Measurements from ENCODE around the gene C3orf52. TPM values are rescaled to one million over a fixed set of nuclear protein-coding genes. Genes with fewer than 3 reads are reported as not detected.

C3orf52 gene
- polyA plus RNA-seq, 1 donor (not counting 4 experiments of a cell fraction or from before 2014, with no cell fraction given), result 15.8 TPM

GRCh38 chr3:112089956-112090886 is 4.0 kb downstream of the C3orf52 start:
- FAIRE-seq, result peak; percentile 63
- peaks cover 5% of the 10 kb centered on the region for H3K9me1 ChIP-seq (ENCODE audit: control insufficient read depth, extremely low read depth, insufficient read depth, low read length)
- no peak overlapping the region for H3K9ac ChIP-seq (ENCODE audit: control insufficient read depth, extremely low read depth, insufficient read depth, low read length)
- H4K20me1 ChIP-seq (ENCODE audit: control insufficient read depth, extremely low read depth, insufficient read depth, low read length), result peaks cover 7% of the 10 kb centered on the region
- peaks cover 28% of the 10 kb centered on the region for H3K4me1 ChIP-seq (ENCODE audit: control insufficient read depth, extremely low read depth, insufficient read depth, low read length)
- dilution Hi-C loops (cut with MboI; ENCODE audit: extremely low pct_ligation_motif_present, low sequenced_read_pairs), result no loop called here
- H3K79me2 ChIP-seq (ENCODE audit: control insufficient read depth, insufficient read depth, low read length), result peaks cover 63% of the 10 kb centered on the region
- no peak for DNase-seq (ENCODE audit: low read depth, low spot score)
- TF ChIP-seq CTCF (optimal IDR thresholded peaks at IDR 0.05 in 1 of 3, IDR thresholded peaks at IDR 0.05 in 1 of 3, conservative IDR thresholded peaks at IDR 0.05 in 1 of 3; ENCODE audit: extremely low read depth in 1 of 3, insufficient read depth in 2 of 3, low read length in 3 of 3) (no peak), EZH2 (IDR thresholded peaks at IDR 0.05; ENCODE audit: low read length) (no peak)
- H3K27me3 ChIP-seq (ENCODE audit: control insufficient read depth, extremely low read depth, insufficient read depth, low read length), result no peaks in the 10 kb centered on the region
- H3K4me2 ChIP-seq (ENCODE audit: control insufficient read depth, extremely low read depth, insufficient read depth, low read depth, low read length), result no peak overlapping the region
- no peaks in the 10 kb centered on the region for H3K9me3 ChIP-seq (ENCODE audit: control insufficient read depth, low read depth, low read length)
- peaks cover 5 to 12% of the 10 kb centered on the region in 2 experiments for H3K36me3 ChIP-seq (ENCODE audit: control insufficient read depth in 2 of 2, extremely low read depth in 1 of 2, insufficient read depth in 2 of 2, low read length in 2 of 2)
- no peak overlapping the region for H3K4me3 ChIP-seq (ENCODE audit: control insufficient read depth in 2 of 3, extremely low read depth in 1 of 3, insufficient read depth in 2 of 3, low read depth in 1 of 3, low read length in 3 of 3)
- H2AFZ ChIP-seq (ENCODE audit: control insufficient read depth, low read length), result no peak overlapping the region
- no peak overlapping the region for H3K27ac ChIP-seq (ENCODE audit: control insufficient read depth, insufficient read depth, low read length)

GRCh38 chr3:112090887-112091586 is 4.8 kb downstream of the C3orf52 start:
- H3K9me1 ChIP-seq (ENCODE audit: control insufficient read depth, extremely low read depth, insufficient read depth, low read length), result peaks cover 5% of the 10 kb centered on the region
- FAIRE-seq (no peak), DNase-seq (ENCODE audit: low read depth, low spot score) (no peak)
- no peak overlapping the region for H2AFZ ChIP-seq (ENCODE audit: control insufficient read depth, low read length)
- H3K36me3 ChIP-seq (ENCODE audit: control insufficient read depth in 2 of 2, extremely low read depth in 1 of 2, insufficient read depth in 2 of 2, low read length in 2 of 2), result peaks cover 5 to 12% of the 10 kb centered on the region in 2 experiments
- TF ChIP-seq CTCF (optimal IDR thresholded peaks at IDR 0.05 in 1 of 3, IDR thresholded peaks at IDR 0.05 in 1 of 3, conservative IDR thresholded peaks at IDR 0.05 in 1 of 3; ENCODE audit: extremely low read depth in 1 of 3, insufficient read depth in 2 of 3, low read length in 3 of 3) (no peak), EZH2 (IDR thresholded peaks at IDR 0.05; ENCODE audit: low read length) (no peak)
- peaks cover 63% of the 10 kb centered on the region for H3K79me2 ChIP-seq (ENCODE audit: control insufficient read depth, insufficient read depth, low read length)
- no peak overlapping the region for H3K9ac ChIP-seq (ENCODE audit: control insufficient read depth, extremely low read depth, insufficient read depth, low read length)
- no peaks in the 10 kb centered on the region for H3K9me3 ChIP-seq (ENCODE audit: control insufficient read depth, low read depth, low read length)
- H4K20me1 ChIP-seq (ENCODE audit: control insufficient read depth, extremely low read depth, insufficient read depth, low read length), result peaks cover 7% of the 10 kb centered on the region
- no peaks in the 10 kb centered on the region for H3K27me3 ChIP-seq (ENCODE audit: control insufficient read depth, extremely low read depth, insufficient read depth, low read length)
- dilution Hi-C loops (cut with MboI; ENCODE audit: extremely low pct_ligation_motif_present, low sequenced_read_pairs), result no loop called here
- no peak overlapping the region for H3K4me2 ChIP-seq (ENCODE audit: control insufficient read depth, extremely low read depth, insufficient read depth, low read depth, low read length)
- H3K4me3 ChIP-seq (ENCODE audit: control insufficient read depth in 2 of 3, extremely low read depth in 1 of 3, insufficient read depth in 2 of 3, low read depth in 1 of 3, low read length in 3 of 3), result no peak overlapping the region
- H3K4me1 ChIP-seq (ENCODE audit: control insufficient read depth, extremely low read depth, insufficient read depth, low read length), result peaks cover 30% of the 10 kb centered on the region
- no peak overlapping the region for H3K27ac ChIP-seq (ENCODE audit: control insufficient read depth, insufficient read depth, low read length)
